Head of caudate nucleus (tissue), 42 donors: ENCODE data around the gene DOK4.

ENCODE experiments used
- DNase-seq, 42 donors: peaks; one replicate each; pipeline versions ENCODE4 v3.0.0 to v3.0.0-alpha.2; 2020 to 2021; ENCODE audit warnings: mixed read lengths in 7 of 42
- intact Hi-C: fragments of 100-400 bp; cut with DNase I; formaldehyde crosslinking; loops from one replicate; pipeline ENCODE4 v1.15.0; 2022

DOK4 gene

DNA sequence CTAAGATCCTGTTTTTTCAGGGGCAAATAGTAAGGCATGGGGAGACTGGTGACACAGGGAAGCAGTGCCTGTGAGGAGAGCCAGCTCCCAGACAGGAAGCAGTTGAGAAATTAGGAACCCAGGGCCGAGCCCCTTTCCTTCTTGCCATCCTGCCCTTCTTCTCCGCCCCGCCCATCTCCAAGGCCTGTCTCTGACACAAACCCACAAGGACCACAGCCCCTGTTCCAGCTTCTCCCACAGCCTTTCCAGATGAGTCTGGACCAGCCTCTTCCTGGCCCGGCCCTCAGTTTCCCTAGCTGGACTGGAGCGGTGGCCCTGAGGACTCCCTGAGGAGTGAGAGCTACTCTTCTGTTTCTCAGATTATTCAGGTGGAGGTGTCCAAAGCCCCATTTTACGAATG, 40.2 kb upstream of the DOK4 start:
- DNase-seq, result no peak

GRCh38 chr16:57525761-57526160, 39.5 kb upstream of the DOK4 start:
- intact Hi-C loops, result no loop called here
- no peak for DNase-seq

More for the DNA sequence above, 40.2 kb upstream of the DOK4 start:
- intact Hi-C loops, result no loop called here

- intact Hi-C loops, result no loop called here
- DNase-seq, result no peak
Measured at GRCh38 chr16:57522960-57523359, 36.7 kb upstream of the DOK4 start.

DNA sequence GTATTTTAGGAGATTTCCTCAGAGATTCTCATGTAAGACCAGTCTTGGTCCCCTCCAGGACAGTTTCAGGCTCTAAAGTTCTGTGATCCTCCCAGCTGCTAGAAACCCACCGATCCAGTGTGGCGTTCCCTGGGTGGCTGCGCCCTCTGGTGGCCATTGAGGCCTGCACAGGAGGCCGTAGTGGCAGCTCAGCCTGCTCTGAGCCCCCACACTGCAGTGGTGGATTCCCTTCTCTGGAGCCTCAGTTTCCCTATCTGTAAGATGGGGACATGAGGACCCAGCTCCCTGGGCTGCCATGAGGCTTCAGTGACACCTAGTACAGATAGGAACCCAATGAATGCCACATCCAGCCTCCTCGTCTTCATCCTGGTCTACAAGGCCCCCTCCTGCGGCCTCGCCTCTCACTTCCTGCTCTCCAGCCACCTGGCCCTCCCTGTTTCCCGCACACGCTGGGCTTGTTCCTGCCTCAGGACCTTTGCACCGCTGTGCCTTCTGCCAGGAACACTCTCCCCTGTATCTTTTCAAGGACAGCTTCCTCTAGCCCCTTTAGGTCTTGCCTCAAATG, 33.6 kb upstream of the DOK4 start:
- peak; percentile 64 to 93 (median 86) for DNase-seq
- intact Hi-C loops, result loop anchor here (5.0 kb wide), 1 partner anchor 218 kb away; no protein-coding TSS in a partner anchor

DNA sequence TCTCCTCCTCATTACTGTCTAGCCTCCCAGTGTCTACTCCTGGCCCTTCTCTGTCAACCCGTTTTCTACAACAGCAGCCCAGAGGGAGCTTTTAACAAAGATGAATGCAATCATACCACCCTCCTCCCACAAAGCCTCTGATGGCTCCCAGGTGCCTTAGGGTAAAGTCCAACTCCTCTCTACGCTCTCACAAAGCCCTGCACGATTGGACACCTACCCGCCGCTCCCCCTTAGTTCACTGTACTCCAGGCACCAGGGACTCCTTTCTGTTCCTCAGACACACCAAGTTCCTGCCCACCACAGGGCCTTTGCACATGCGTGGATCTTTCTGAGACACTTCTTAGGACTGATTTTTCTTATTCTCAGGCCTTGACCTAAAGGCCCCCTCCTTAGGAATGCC, 32.6 kb upstream of the DOK4 start:
- intact Hi-C loops, result loop anchor here (5.0 kb wide), 1 partner anchor 217 kb away; no protein-coding TSS in a partner anchor
- no peak for DNase-seq

GRCh38 chr16:57518520-57518919, 32.2 kb upstream of the DOK4 start:
- intact Hi-C loops, result loop anchor here (5.0 kb wide), 1 partner anchor 216 kb away; no protein-coding TSS in a partner anchor
- DNase-seq, result no peak

GRCh38 chr16:57517397-57518367, 31.4 kb upstream of the DOK4 start:
- intact Hi-C loops, result loop anchor here (5.0 kb wide), 1 partner anchor 215 kb away; no protein-coding TSS in a partner anchor
- DNase-seq, result no peak

- intact Hi-C loops, result loop anchor here (5.0 kb wide), 1 partner anchor 214 kb away; no protein-coding TSS in a partner anchor
Measured at GRCh38 chr16:57516773-57517172, 30.5 kb upstream of the DOK4 start.

GRCh38 chr16:57516176-57516725, 30.0 kb upstream of the DOK4 start:
- no peak for DNase-seq
- intact Hi-C loops, result loop anchor here (5.0 kb wide), 1 partner anchor 214 kb away; no protein-coding TSS in a partner anchor

More at GRCh38 chr16:57516773-57517172, 30.5 kb upstream of the DOK4 start:
- DNase-seq, result no peak

DNA sequence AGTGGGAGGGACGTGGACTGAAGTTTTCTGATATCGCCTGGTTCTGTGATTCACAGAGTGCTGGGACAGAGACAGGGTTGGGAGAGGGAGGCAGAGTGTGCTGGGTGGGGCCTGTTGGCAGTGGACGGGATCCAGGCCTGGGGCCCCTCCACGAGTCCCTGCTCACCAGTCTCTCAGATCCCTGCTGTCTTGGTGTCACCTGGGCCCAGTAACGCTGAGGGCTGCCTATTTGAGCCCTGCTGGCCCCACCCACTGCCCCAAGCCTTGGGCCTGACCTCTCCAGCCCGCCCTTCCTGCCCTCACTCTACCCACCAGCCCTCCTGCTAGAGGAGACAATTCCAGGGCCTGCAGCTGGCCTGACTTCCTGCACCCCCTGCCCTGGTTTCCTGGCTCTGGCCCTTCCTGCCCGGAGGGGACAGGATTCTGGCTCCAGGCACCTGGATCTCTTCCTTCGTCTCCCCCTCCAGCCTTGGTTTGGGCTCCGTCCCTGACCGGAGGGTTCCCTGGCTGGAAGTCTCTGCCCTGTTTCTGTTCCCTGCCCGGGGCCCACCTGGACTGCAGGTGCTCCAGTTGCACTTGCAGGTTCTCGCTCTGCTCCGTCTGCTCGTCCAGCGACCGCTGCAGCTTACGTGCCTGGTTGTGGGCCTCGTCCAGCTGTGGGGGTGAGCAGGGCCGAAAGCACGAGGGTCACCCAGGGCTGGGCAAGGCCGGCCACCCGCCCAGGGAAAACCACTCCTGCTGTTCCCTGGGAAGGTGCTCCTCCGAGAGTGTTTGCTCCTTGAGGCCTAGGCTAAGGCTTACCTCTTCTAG, 28.7 kb upstream of the DOK4 start:
- DNase-seq, result no peak
- intact Hi-C loops, result loop anchor here (5.0 kb wide), 1 partner anchor 213 kb away; no protein-coding TSS in a partner anchor

GRCh38 chr16:57514371-57514770, 28.1 kb upstream of the DOK4 start:
- no peak for DNase-seq
- intact Hi-C loops, result no loop called here

DNA sequence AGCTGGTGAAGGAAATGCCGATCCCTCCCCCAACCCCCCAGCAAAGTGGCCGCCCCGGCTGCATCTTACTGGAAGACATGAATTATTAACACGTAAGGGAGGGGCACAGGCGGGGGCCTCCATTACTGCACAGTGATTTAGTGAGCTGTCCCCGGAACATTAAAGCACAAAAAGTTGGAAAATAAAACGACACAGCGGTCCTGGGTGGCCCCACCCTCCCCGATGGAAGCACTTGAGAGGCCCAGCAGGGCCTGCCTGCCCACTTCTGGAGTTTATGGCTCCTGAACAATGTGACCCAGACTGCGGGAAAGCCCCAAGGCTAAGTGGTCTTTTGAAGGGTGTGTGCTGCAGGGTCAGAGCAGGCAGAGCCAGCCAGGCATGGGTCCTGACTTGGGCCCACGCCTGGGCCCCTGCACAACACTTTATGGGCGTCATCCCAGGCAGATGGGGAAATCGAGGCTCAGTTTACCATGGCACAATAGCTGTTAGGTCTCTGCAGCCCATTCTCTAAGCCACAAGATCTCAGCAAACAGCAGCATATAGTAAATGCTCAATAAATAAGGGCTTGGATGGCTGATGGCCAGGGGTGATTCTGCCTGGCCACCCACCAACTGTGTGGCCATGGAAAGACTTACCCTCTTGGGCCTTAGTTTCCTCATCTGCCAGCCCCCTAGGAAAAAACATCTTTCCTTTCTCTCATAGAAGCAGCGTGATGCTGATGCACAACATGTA, 27.2 kb upstream of the DOK4 start:
- intact Hi-C loops, result no loop called here

GRCh38 chr16:57512296-57513001, 26.2 kb upstream of the DOK4 start:
- intact Hi-C loops, result no loop called here
- DNase-seq, result no peak

More for the DNA sequence above, 27.2 kb upstream of the DOK4 start:
- DNase-seq, result no peak

GRCh38 chr16:57510016-57510871, 24.0 kb upstream of the DOK4 start:
- intact Hi-C loops, result no loop called here
- no peak for DNase-seq

GRCh38 chr16:57509231-57509923, 23.1 kb upstream of the DOK4 start:
- no peak for DNase-seq
- intact Hi-C loops, result no loop called here

GRCh38 chr16:57508035-57508425, 21.7 kb upstream of the DOK4 start:
- intact Hi-C loops, result no loop called here

More at GRCh38 chr16:57508035-57508425, 21.7 kb upstream of the DOK4 start:
- DNase-seq, result no peak
